HG03095 (cell line): ENCODE measurements around the gene DNMT3L.
"Not testable (repeated sequence)": the region's sequence is repeated elsewhere in the genome, so short reads cannot be mapped to it uniquely, and the experiment has no call there.

ENCODE experiments used
- ATAC-seq: cut with Tn5 transposase; IDR thresholded peaks from one replicate; pipeline ENCODE4 v1.9.1; 2021; ENCODE audit warnings: moderate library complexity; ENCODE audit not compliant: unreplicated experiment

DNMT3L gene

DNA sequence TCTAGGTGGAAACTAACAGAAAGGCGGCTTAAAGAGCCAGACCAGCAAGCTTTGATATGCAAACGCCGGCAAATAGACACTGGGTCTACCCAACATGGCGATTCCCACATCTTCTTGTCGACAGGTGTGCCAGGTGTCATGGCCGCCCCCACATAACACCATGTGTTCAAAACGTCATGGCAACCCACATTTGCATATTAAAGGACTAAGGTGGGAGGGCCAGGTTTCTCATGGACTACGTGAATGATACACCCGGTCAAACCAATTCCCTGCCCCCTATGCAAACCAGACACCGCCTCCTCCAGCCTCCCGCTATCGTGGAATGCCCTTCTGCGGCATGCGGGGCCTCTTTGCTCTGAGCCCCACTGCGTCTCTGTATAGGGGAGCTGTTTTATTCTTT is 62.2 kb downstream of the DNMT3L start:
- no peak for ATAC-seq

DNA sequence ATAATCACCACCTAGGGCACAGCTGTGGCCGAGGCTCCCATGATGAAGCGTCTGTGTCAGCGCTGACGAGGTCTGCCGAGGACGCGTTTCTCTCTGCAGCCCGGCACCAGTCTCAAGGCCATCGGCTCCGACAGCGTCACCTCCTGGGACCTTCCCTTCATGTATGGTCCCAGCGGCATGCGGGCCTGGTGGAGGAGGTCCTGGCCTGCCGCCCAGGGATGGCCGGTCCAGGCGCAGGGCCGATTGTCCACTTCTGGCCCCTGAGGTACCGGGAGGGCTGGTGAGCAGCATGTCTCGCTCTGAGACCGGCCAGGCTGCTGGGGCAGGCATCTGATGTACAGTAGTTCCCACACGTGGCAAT is 64.6 kb downstream of the DNMT3L start:
- not testable (repeated sequence) for ATAC-seq
